ENCODE results near the gene RNF157. TPM values are rescaled to one million over a fixed set of nuclear protein-coding genes. Genes with fewer than 3 reads are reported as not detected.

Gene RNF157
- total and polyA plus RNA-seq, 10 of the 15 experiments (the other 5 are each of a cell fraction or from before 2014, with no cell fraction given) = 1.4 to 15.9 (median 9.6) TPM

DNA sequence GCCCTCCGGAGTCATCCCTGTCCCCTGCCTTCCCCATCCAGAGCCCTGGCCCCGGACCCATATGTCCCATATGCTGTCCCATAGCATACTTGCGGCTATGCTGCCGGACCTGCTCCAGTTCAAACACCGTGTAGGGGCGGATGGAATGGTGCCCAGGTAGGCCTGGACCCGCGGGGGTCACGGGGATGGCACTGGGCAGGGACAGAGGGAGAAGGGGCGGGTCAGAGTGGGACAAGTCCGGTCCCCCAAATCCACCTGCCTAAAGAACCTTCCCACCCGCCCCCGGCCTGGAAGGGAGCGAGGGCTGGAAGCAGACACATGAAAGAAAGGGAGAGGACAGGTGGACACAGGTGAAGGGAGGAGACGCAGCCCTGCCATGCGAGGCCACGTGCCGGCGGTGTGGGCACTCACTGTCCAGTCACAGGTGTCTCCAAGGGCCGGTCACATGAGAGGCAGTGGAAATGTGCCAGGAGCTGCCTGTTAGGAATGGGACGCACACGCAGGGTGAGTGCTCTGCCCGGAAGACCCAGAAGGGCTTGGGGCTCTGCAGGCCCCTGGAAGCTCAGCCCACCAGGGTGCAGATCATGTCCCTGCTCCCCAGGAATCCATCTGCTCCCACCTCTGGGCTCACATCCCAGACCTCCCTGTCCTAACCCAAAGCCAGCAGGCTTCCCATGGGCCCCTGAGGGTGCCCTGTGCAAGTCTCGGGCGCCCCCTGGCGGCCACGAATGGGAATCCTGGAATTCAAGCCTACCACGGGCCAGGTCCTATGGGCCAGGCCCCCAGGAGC, 38.9 kb upstream of the RNF157 start (continued):
- TF ChIP-seq, protein P1, sequence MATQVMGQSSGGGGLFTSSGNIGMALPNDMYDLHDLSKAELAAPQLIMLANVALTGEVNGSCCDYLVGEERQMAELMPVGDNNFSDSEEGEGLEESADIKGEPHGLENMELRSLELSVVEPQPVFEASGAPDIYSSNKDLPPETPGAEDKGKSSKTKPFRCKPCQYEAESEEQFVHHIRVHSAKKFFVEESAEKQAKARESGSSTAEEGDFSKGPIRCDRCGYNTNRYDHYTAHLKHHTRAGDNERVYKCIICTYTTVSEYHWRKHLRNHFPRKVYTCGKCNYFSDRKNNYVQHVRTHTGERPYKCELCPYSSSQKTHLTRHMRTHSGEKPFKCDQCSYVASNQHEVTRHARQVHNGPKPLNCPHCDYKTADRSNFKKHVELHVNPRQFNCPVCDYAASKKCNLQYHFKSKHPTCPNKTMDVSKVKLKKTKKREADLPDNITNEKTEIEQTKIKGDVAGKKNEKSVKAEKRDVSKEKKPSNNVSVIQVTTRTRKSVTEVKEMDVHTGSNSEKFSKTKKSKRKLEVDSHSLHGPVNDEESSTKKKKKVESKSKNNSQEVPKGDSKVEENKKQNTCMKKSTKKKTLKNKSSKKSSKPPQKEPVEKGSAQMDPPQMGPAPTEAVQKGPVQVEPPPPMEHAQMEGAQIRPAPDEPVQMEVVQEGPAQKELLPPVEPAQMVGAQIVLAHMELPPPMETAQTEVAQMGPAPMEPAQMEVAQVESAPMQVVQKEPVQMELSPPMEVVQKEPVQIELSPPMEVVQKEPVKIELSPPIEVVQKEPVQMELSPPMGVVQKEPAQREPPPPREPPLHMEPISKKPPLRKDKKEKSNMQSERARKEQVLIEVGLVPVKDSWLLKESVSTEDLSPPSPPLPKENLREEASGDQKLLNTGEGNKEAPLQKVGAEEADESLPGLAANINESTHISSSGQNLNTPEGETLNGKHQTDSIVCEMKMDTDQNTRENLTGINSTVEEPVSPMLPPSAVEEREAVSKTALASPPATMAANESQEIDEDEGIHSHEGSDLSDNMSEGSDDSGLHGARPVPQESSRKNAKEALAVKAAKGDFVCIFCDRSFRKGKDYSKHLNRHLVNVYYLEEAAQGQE (IDR thresholded peaks at IDR 0.05; ENCODE audit: low read depth, low read length) = no peak
- TF ChIP-seq ZBED1 (IDR thresholded peaks at IDR 0.05; ENCODE audit: borderline replicate concordance) (no peak), HDAC6 (IDR thresholded peaks at IDR 0.05; ENCODE audit: unreplicated experiment) (no peak), YBX1 (IDR thresholded peaks at IDR 0.05) (no peak), MXI1 (IDR thresholded peaks at IDR 0.05; ENCODE audit: low read depth, low read length) (no peak), RELA (IDR thresholded peaks at IDR 0.05; ENCODE audit: borderline replicate concordance, partially characterized antibody) (peak; percentile 55), YY1 (IDR thresholded peaks at IDR 0.05; ENCODE audit: low read depth, low read length) (peak; percentile 73), SREBF2 (IDR thresholded peaks at IDR 0.05; ENCODE audit: low read length) (no peak), KLF5 (IDR thresholded peaks at IDR 0.05; ENCODE audit: partially characterized antibody) (no peak), RUNX3 (IDR thresholded peaks at IDR 0.05; ENCODE audit: low read length) (no peak), WRNIP1 (IDR thresholded peaks at IDR 0.05; ENCODE audit: borderline replicate concordance, low read depth, low read length) (no peak), CHD4 (IDR thresholded peaks at IDR 0.05) (no peak), MYC (IDR thresholded peaks at IDR 0.05; ENCODE audit: insufficient read depth, insufficient read length, insufficient replicate concordance, low read length, severe bottlenecking) (no peak), HCFC1 (IDR thresholded peaks at IDR 0.05; ENCODE audit: low read length) (no peak), NFXL1 (IDR thresholded peaks at IDR 0.05; ENCODE audit: borderline replicate concordance) (no peak), ESRRA (IDR thresholded peaks at IDR 0.05; ENCODE audit: low read length) (no peak), LARP7 (IDR thresholded peaks at IDR 0.05) (no peak)
- TF ChIP-seq, protein P2, sequence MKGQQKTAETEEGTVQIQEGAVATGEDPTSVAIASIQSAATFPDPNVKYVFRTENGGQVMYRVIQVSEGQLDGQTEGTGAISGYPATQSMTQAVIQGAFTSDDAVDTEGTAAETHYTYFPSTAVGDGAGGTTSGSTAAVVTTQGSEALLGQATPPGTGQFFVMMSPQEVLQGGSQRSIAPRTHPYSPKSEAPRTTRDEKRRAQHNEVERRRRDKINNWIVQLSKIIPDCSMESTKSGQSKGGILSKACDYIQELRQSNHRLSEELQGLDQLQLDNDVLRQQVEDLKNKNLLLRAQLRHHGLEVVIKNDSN (IDR thresholded peaks at IDR 0.05; ENCODE audit: borderline replicate concordance, extremely low read length, insufficient read depth, low read depth, low read length) = no peak
- TF ChIP-seq, protein P3, sequence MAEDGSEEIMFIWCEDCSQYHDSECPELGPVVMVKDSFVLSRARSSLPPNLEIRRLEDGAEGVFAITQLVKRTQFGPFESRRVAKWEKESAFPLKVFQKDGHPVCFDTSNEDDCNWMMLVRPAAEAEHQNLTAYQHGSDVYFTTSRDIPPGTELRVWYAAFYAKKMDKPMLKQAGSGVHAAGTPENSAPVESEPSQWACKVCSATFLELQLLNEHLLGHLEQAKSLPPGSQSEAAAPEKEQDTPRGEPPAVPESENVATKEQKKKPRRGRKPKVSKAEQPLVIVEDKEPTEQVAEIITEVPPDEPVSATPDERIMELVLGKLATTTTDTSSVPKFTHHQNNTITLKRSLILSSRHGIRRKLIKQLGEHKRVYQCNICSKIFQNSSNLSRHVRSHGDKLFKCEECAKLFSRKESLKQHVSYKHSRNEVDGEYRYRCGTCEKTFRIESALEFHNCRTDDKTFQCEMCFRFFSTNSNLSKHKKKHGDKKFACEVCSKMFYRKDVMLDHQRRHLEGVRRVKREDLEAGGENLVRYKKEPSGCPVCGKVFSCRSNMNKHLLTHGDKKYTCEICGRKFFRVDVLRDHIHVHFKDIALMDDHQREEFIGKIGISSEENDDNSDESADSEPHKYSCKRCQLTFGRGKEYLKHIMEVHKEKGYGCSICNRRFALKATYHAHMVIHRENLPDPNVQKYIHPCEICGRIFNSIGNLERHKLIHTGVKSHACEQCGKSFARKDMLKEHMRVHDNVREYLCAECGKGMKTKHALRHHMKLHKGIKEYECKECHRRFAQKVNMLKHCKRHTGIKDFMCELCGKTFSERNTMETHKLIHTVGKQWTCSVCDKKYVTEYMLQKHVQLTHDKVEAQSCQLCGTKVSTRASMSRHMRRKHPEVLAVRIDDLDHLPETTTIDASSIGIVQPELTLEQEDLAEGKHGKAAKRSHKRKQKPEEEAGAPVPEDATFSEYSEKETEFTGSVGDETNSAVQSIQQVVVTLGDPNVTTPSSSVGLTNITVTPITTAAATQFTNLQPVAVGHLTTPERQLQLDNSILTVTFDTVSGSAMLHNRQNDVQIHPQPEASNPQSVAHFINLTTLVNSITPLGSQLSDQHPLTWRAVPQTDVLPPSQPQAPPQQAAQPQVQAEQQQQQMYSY (CRISPR knock-in tag; IDR thresholded peaks at IDR 0.05) = no peak
- TF ChIP-seq, protein P4, sequence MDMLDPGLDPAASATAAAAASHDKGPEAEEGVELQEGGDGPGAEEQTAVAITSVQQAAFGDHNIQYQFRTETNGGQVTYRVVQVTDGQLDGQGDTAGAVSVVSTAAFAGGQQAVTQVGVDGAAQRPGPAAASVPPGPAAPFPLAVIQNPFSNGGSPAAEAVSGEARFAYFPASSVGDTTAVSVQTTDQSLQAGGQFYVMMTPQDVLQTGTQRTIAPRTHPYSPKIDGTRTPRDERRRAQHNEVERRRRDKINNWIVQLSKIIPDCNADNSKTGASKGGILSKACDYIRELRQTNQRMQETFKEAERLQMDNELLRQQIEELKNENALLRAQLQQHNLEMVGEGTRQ (IDR thresholded peaks at IDR 0.05; ENCODE audit: borderline replicate concordance, low read depth, low read length) = no peak

All from GM12878 (cell line).